HCT116 (cell line): ENCODE data around the gene USP10. TPM values are rescaled to one million over a fixed set of nuclear protein-coding genes. Genes with fewer than 3 reads are reported as not detected.

ENCODE experiments used
- ATAC-seq: fragments of 200-7000 bp; cut with Tn5 transposase; 2 replicates; pipeline ENCODE4 v1.9.1; 2020; ENCODE audit warnings: mild to moderate bottlenecking, moderate library complexity
- BruUV-seq: library from RNA; stranded (reverse); fragments of 400-500 nt; replicated peaks from 2 replicates; lab custom pipeline; 2021; lab: Mats Ljungman, UMichigan
- CTCF ChIA-PET: fragments of 300-600 bp; sonication (Branson Sonifier 250); formaldehyde crosslinking; loops from one replicate; lab custom pipeline; 2021; ENCODE audit warnings: antibody characterized with exemption; lab: Charles Lee
- POLR2A ChIA-PET: fragments of 300-600, 350-600 bp; sonication (Branson Sonifier 250); formaldehyde crosslinking; loops from one replicate; lab custom pipeline; 2021; ENCODE audit warnings: antibody characterized with exemption; lab: Charles Lee
- RAD21 ChIA-PET, 2 experiments: fragments of 300-600 bp; sonication (Branson Sonifier 250); formaldehyde crosslinking; loops; one replicate each; lab custom pipeline; 2023; ENCODE audit warnings: low total read pairs in 2 of 2; ENCODE audit not compliant: uncharacterized antibody in 2 of 2, unreplicated experiment in 2 of 2, low non-redundant PET in 1 of 2; lab: Charles Lee
- DNase-seq: peaks from one replicate; pipeline ENCODE4 v3.0.0-alpha.2; 2010; ENCODE audit warnings: low read depth, low spot score
- H2AFZ ChIP-seq: fragments of 200-600 bp; shearing (Covaris generic), sonication (generic); 2 replicates; pipeline ENCODE4 v1.6.1; 2017; ENCODE audit warnings: low read depth, mixed run types, mixed read lengths, antibody characterized with exemption, low read length; ENCODE audit not compliant: poor library complexity, severe bottlenecking
- H3K27ac ChIP-seq: 2 replicates; pipeline ENCODE4 v1.5.1; 2012; ENCODE audit warnings: low read depth, low read length
- H3K27me3 ChIP-seq: fragments of 200-600 bp; sonication (generic); 2 replicates; pipeline ENCODE4 v1.6.1; 2016; ENCODE audit warnings: mixed run types, low read length, mixed read lengths; ENCODE audit not compliant: insufficient read depth
- H3K36me3 ChIP-seq, 2 experiments: fragments of 200-500 bp in 1 of 2; fragments of 200-600 bp in 1 of 2; sonication (Bioruptor generic) in 1 of 2; sonication (generic) in 1 of 2; 2 replicates each; pipeline versions ENCODE4 v1.5.1 to v1.6.1; 2014 to 2016; ENCODE audit warnings: low read length in 2 of 2, inconsistent platforms in 1 of 2, mixed read lengths in 1 of 2, mixed run types in 1 of 2; ENCODE audit not compliant: insufficient read depth in 2 of 2, control insufficient read depth in 1 of 2
- H3K4me1 ChIP-seq, 2 experiments: fragments of 200-600 bp in 1 of 2; sonication (generic) in 1 of 2; 2 replicates each; pipeline versions ENCODE4 v1.5.1 to v1.6.1; 2012 to 2017; ENCODE audit warnings: low read length in 2 of 2, inconsistent platforms in 1 of 2, mild to moderate bottlenecking in 1 of 2, mixed read lengths in 1 of 2, mixed run types in 1 of 2, moderate library complexity in 1 of 2; ENCODE audit not compliant: insufficient read depth in 2 of 2, control insufficient read depth in 1 of 2
- H3K4me2 ChIP-seq: fragments of 200-600 bp; sonication (generic); 2 replicates; pipeline ENCODE4 v1.6.1; 2017; ENCODE audit warnings: mixed run types, low read length, mixed read lengths
- H3K4me3 ChIP-seq, 2 experiments: fragments of 200-600 bp in 1 of 2; sonication (generic) in 1 of 2; replicated peaks in 1 of 2; 2 replicates each; pipeline ENCODE4 v1.5.1; 2011 to 2016; ENCODE audit warnings: low read length in 2 of 2, control low read depth in 1 of 2, low read depth in 1 of 2, mild to moderate bottlenecking in 1 of 2, mixed read lengths in 1 of 2, mixed run types in 1 of 2
- H3K79me2 ChIP-seq: fragments of 200-600 bp; sonication (generic); 2 replicates; pipeline ENCODE4 v1.6.1; 2017; ENCODE audit warnings: mild to moderate bottlenecking, mixed run types, low read length, moderate library complexity, mixed read lengths; ENCODE audit not compliant: insufficient read depth
- H3K9ac ChIP-seq: fragments of 200-600 bp; sonication (generic); 2 replicates; pipeline ENCODE4 v1.6.1; 2016; ENCODE audit warnings: low read length, mixed read lengths
- H3K9me2 ChIP-seq: fragments of 200-600 bp; sonication (generic), shearing (Covaris generic); 2 replicates; pipeline ENCODE4 v1.6.1; 2017; ENCODE audit warnings: mixed run types, mild to moderate bottlenecking, moderate library complexity; ENCODE audit not compliant: insufficient read depth
- H3K9me3 ChIP-seq, 2 experiments: fragments of 200-500 bp in 1 of 2; fragments of 200-600 bp in 1 of 2; sonication (Bioruptor generic) in 1 of 2; sonication (generic) in 1 of 2; 2 replicates each; pipeline ENCODE4 v1.6.1; 2014 to 2017; ENCODE audit warnings: low read length in 2 of 2, mixed read lengths in 2 of 2, inconsistent platforms in 1 of 2, low read depth in 1 of 2, mild to moderate bottlenecking in 1 of 2, mixed run types in 1 of 2, moderate library complexity in 1 of 2; ENCODE audit not compliant: control insufficient read depth in 1 of 2, insufficient read depth in 1 of 2
- H4K20me1 ChIP-seq: fragments of 200-600 bp; sonication (generic), shearing (Covaris generic); 2 replicates; pipeline ENCODE4 v1.6.1; 2017; ENCODE audit warnings: mixed run types, mild to moderate bottlenecking, moderate library complexity; ENCODE audit not compliant: insufficient read depth
- CEBPB ChIP-seq: IDR thresholded peaks from 2 replicates; pipeline ENCODE4 v1.6.1; 2012; ENCODE audit warnings: low read depth
- CTCF ChIP-seq, 3 experiments: fragments of 200-600 bp in 1 of 3; sonication (generic) in 1 of 3; IDR thresholded peaks in 2 of 3; conservative IDR thresholded peaks in 1 of 3; 2 replicates each; pipeline ENCODE4 v1.5.1; 2012 to 2017; ENCODE audit warnings: low read depth in 2 of 3, low read length in 2 of 3, antibody characterized with exemption in 1 of 3, borderline replicate concordance in 1 of 3, control low read depth in 1 of 3, mild to moderate bottlenecking in 1 of 3, mixed read lengths in 1 of 3, mixed run types in 1 of 3, moderate library complexity in 1 of 3; ENCODE audit not compliant: insufficient read depth in 1 of 3
- ELF1 ChIP-seq: IDR thresholded peaks from 2 replicates; pipeline ENCODE4 v1.6.1; 2012; ENCODE audit warnings: low read depth, borderline replicate concordance
- EZH2 ChIP-seq: fragments of 200-600 bp; sonication (generic); IDR thresholded peaks from 2 replicates; pipeline ENCODE4 v1.6.1; 2017; ENCODE audit warnings: antibody characterized with exemption, mixed run types
- EZH2phosphoT487 ChIP-seq: fragments of 200-600 bp; IDR thresholded peaks from 2 replicates; pipeline ENCODE4 v1.6.1; 2018; ENCODE audit warnings: antibody characterized with exemption, borderline replicate concordance
- FOSL1 ChIP-seq: IDR thresholded peaks from 2 replicates; pipeline ENCODE4 v1.6.1; 2012; ENCODE audit warnings: low read depth
- MAX ChIP-seq: IDR thresholded peaks from 2 replicates; pipeline ENCODE4 v1.6.1; 2012
- RAD21 ChIP-seq: IDR thresholded peaks from 2 replicates; pipeline ENCODE4 v1.6.1; 2012; ENCODE audit warnings: low read depth, mild to moderate bottlenecking
- TCF7L2 ChIP-seq: IDR thresholded peaks from 2 replicates; pipeline ENCODE4 v1.7.0; 2011; ENCODE audit warnings: borderline replicate concordance, inconsistent platforms; ENCODE audit not compliant: insufficient read depth, insufficient read length; ENCODE audit errors: extremely low read depth
- intact Hi-C: fragments of 100-400 bp; cut with micrococcal nuclease; formaldehyde crosslinking; loops from 2 replicates; pipeline ENCODE4 v1.10.0; 2022
- total RNA-seq: library from RNA; stranded (reverse); gene quantifications from one replicate; pipeline ENCODE4 v1.2.1, GENCODE V29; 2021; ENCODE audit not compliant: unreplicated experiment

Gene USP10
- total RNA-seq, 1 experiment from 2014 or later, result 175 TPM

- intact Hi-C loops, result no loop called here
- ChIA-PET RAD21 (no interaction called here), CTCF (interaction anchor here (1.5 kb wide), 1 partner anchor 8 kb away, joined by 3 read pairs; no protein-coding TSS in a partner anchor), POLR2A (no interaction called here)
- Histone ChIP-seq H4K20me1 (peaks cover 22% of the 10 kb centered on the region; the same call in 1 of the 2 replicates), H3K4me1 (no peaks in the 10 kb centered on the region), H3K79me2 (peaks cover 89% of the 10 kb centered on the region), H3K9ac (no peak overlapping the region), H3K27ac (no peak overlapping the region), H2AFZ (no peak overlapping the region), H3K4me3 (no peak overlapping the region), H3K9me3 (no peaks in the 10 kb centered on the region), H3K27me3 (no peaks in the 10 kb centered on the region), H3K36me3 (peaks cover 43 to 57% of the 10 kb centered on the region in 2 experiments), H3K9me2 (no peaks in the 10 kb centered on the region), H3K4me2 (no peak overlapping the region)
- no peak for ATAC-seq
- no peak for TF ChIP-seq ELF1
- TF ChIP-seq FOSL1, result no peak
- TF ChIP-seq CEBPB, result no peak
- TF ChIP-seq EZH2, result no peak
- no peak for TF ChIP-seq CTCF (IDR thresholded peaks at IDR 0.05 in 2 of 3, conservative IDR thresholded peaks at IDR 0.05 in 1 of 3; ENCODE audit: borderline replicate concordance in 1 of 3, insufficient read depth in 1 of 3, low read depth in 2 of 3, low read length in 2 of 3)
- TF ChIP-seq EZH2phosphoT487, result no peak
- TF ChIP-seq TCF7L2, result no peak
- no peak for TF ChIP-seq MAX
- no peak for TF ChIP-seq RAD21
- DNase-seq, result no peak
- no TSS peak for BruUV-seq
Observed at GRCh38 chr16:84761448-84762368, 61.9 kb downstream of the USP10 start.
